ENCODE measurements around the gene PER2. TPM values are rescaled to one million over a fixed set of nuclear protein-coding genes. Genes with fewer than 3 reads are reported as not detected.

Gene PER2
- total and polyA plus RNA-seq, 2 experiments from 2014 or later = 2.3 to 6.2 TPM

DNA sequence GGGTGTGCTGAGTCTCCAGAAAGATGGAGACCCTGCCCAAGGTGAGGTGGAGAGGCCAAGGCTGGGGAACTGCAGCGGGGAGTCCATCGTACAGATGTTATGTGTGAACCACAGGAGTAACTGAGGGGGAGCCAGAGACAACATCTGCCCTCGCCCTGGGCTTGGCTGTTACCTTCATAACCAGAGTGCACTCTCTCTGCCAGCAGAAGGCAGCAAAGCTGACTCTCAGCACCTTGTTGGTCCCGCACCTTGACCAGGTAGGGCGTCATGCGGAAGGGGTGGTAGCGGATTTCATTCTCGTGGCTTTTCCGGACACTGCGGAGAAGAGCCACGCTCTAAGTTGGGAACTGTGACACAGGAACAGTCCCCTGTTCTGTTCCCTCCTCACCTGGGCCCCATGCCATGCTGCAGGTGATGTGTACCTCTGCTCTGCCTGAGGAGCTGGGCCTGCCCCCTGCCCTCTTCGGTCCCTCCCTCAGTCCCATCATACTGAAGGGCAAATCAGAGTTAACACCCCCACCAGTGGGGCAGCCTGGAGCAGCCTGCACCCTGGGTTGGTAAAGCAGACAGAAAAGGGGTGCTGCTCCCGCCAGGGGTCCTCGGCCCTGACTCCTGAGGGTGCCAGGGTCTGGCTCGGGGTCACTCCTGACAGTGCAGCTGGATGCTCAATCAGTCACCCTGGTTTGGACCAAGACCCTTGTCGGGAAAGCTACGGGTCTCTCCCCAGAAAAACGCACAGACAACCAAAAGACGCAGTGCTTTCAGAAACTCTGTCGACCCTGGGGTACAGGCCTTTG is 20.3 kb downstream of the PER2 start:
- no peak for TF ChIP-seq EZH2 (IDR thresholded peaks at IDR 0.05; ENCODE audit: insufficient read depth, poor library complexity, severe bottlenecking)
- no peak for TF ChIP-seq EZH2phosphoT487 (IDR thresholded peaks at IDR 0.05; ENCODE audit: insufficient read depth, low read depth)
- no peak overlapping the region for H3K4me3 ChIP-seq
- no peaks in the 10 kb centered on the region for H3K79me2 ChIP-seq (ENCODE audit: insufficient read depth)
- peaks cover 3% of the 10 kb centered on the region; the same call in 1 of the 2 replicates for H3F3A ChIP-seq (ENCODE audit: insufficient read depth)
- no peaks in the 10 kb centered on the region for H4K20me1 ChIP-seq (ENCODE audit: insufficient read depth)
- H3K9me2 ChIP-seq (ENCODE audit: insufficient read depth) = no peaks in the 10 kb centered on the region
- WGBS, 2 experiments (ENCODE audit: low coverage in 1 of 2, low lambda C conversion rate in 2 of 2, missing lambda C conversion rate in 2 of 2) = 80 to 83% methylated on average over 20 of the region's 20 CpGs
- H3K9me3 ChIP-seq (ENCODE audit: low read depth) = no peaks in the 10 kb centered on the region
- no peak overlapping the region for H3K27ac ChIP-seq
- no peak overlapping the region for H2AFZ ChIP-seq
- no peaks in the 10 kb centered on the region; the same call in 1 of the 2 replicates for H3K4me1 ChIP-seq (ENCODE audit: insufficient read depth)
- H3K27me3 ChIP-seq (replicated peaks; ENCODE audit: insufficient read depth) = no peaks in the 10 kb centered on the region
- H3K36me3 ChIP-seq (ENCODE audit: low read depth) = no peaks in the 10 kb centered on the region
- in situ Hi-C loops (cut with MboI) = loop anchor here (10.0 to 25.0 kb wide), 2 partner anchors 403 to 681 kb away; partner anchors contain the start of gene RAB17
- DNase-seq = no peak
- H3K4me2 ChIP-seq (ENCODE audit: unreplicated experiment) = no peak overlapping the region
- H3K9ac ChIP-seq = no peak overlapping the region

DNA sequence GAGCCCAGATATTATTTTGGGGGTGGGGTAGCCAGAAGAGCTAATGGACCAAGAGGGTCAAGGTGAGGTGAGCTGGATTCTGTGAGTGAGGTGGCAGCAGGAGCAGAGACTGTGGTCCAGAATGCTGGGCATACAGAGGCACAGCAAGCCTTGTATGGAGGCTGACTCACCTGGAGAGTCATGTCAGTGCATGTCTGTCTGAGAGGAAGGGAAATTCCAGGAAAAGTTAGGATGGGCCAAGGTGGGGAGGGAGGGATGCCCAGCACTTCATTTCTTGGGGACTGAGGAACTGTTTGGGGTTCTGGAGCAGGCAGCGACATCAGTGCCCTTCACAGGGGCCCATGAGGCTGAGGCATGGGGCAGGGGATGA is 21.1 kb downstream of the PER2 start:
- Histone ChIP-seq H3K9me2 (ENCODE audit: insufficient read depth) (no peaks in the 10 kb centered on the region), H3K27ac (no peak overlapping the region), H4K20me1 (ENCODE audit: insufficient read depth) (no peaks in the 10 kb centered on the region), H3K4me1 (ENCODE audit: insufficient read depth) (no peaks in the 10 kb centered on the region; the same call in 1 of the 2 replicates), H3K36me3 (ENCODE audit: low read depth) (no peaks in the 10 kb centered on the region), H3K4me3 (no peak overlapping the region), H3F3A (ENCODE audit: insufficient read depth) (peaks cover 10% of the 10 kb centered on the region), H2AFZ (no peak overlapping the region), H3K9me3 (ENCODE audit: low read depth) (no peaks in the 10 kb centered on the region), H3K79me2 (ENCODE audit: insufficient read depth) (no peaks in the 10 kb centered on the region), H3K4me2 (ENCODE audit: unreplicated experiment) (no peak overlapping the region), H3K9ac (no peak overlapping the region), H3K27me3 (replicated peaks; ENCODE audit: insufficient read depth) (no peaks in the 10 kb centered on the region)
- no peak for TF ChIP-seq EZH2 (IDR thresholded peaks at IDR 0.05; ENCODE audit: insufficient read depth, poor library complexity, severe bottlenecking)
- no peak for TF ChIP-seq EZH2phosphoT487 (IDR thresholded peaks at IDR 0.05; ENCODE audit: insufficient read depth, low read depth)
- peak; percentile 33 for DNase-seq
- WGBS, 2 experiments (ENCODE audit: low coverage in 1 of 2, low lambda C conversion rate in 2 of 2, missing lambda C conversion rate in 2 of 2) = 96 to 100% methylated on average over 1 of the region's 1 CpG
- in situ Hi-C loops (cut with MboI) = loop anchor here (10.0 to 25.0 kb wide), 2 partner anchors 403 to 680 kb away; partner anchors contain the start of gene RAB17

DNA sequence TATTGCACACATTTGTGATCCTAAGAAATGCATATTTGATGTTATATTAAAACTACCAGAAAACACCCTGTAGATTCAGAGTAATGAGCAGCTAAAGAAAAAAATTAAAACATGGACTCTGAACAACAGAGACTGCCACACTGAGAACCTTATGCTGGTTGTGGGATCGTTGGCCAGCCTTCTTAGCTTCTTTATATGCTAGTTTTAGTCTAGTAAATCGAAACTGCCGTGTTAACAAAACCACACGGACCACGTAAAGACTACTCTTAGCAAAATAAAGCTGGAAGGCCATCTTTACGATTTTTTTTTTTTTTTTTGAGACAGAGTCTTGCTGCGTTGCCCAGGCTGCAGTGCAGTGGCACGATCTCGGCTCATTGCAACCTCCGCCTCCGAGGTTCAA is 22.8 kb downstream of the PER2 start:
- Histone ChIP-seq H3K79me2 (ENCODE audit: insufficient read depth) (no peaks in the 10 kb centered on the region), H3K4me1 (ENCODE audit: insufficient read depth) (no peaks in the 10 kb centered on the region; the same call in 1 of the 2 replicates), H2AFZ (no peak overlapping the region), H4K20me1 (ENCODE audit: insufficient read depth) (no peaks in the 10 kb centered on the region), H3K9me2 (ENCODE audit: insufficient read depth) (no peaks in the 10 kb centered on the region), H3K9me3 (ENCODE audit: low read depth) (no peaks in the 10 kb centered on the region), H3K4me3 (no peak overlapping the region), H3K36me3 (ENCODE audit: low read depth) (no peaks in the 10 kb centered on the region), H3K9ac (no peak overlapping the region), H3K27ac (no peak overlapping the region), H3K4me2 (ENCODE audit: unreplicated experiment) (no peak overlapping the region), H3F3A (ENCODE audit: insufficient read depth) (peaks cover 15% of the 10 kb centered on the region), H3K27me3 (replicated peaks; ENCODE audit: insufficient read depth) (no peaks in the 10 kb centered on the region)
- WGBS, 2 experiments (ENCODE audit: low coverage in 1 of 2, low lambda C conversion rate in 2 of 2, missing lambda C conversion rate in 2 of 2) = 87 to 88% methylated on average over 11 of the region's 11 CpGs
- DNase-seq = no peak
- in situ Hi-C loops (cut with MboI) = loop anchor here (10.0 to 25.0 kb wide), 2 partner anchors 401 to 678 kb away; partner anchors contain the start of gene RAB17
- TF ChIP-seq EZH2 (IDR thresholded peaks at IDR 0.05; ENCODE audit: insufficient read depth, poor library complexity, severe bottlenecking) (no peak), EZH2phosphoT487 (IDR thresholded peaks at IDR 0.05; ENCODE audit: insufficient read depth, low read depth) (no peak)

DNA sequence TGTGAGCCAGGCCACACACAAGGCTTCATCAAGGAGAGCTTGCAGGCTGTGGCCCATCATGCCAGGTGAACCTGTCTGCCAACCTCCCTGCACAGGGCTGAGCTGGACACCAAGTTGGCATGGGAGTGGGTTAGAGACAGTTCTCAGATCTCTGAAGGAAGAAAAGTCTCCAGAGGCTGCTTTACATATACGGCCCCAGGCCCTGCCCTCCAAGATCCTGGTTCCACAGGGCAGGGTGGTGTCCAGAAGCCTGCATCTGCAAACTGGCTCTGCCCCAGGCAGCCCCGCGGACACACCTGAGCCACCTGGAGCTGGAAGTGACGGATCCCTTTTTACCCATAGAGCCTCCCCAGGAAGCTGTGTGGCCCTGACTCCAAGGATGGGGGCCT is 24.3 kb downstream of the PER2 start:
- Histone ChIP-seq H3K4me2 (ENCODE audit: unreplicated experiment) (no peak overlapping the region), H3K4me3 (no peak overlapping the region), H3K27ac (no peak overlapping the region), H3K9ac (no peak overlapping the region), H3K4me1 (ENCODE audit: insufficient read depth) (no peaks in the 10 kb centered on the region; the same call in 1 of the 2 replicates), H3K9me3 (ENCODE audit: low read depth) (no peaks in the 10 kb centered on the region), H2AFZ (no peak overlapping the region), H3F3A (ENCODE audit: insufficient read depth) (peaks cover 15% of the 10 kb centered on the region), H3K36me3 (ENCODE audit: low read depth) (no peaks in the 10 kb centered on the region), H3K27me3 (replicated peaks; ENCODE audit: insufficient read depth) (no peaks in the 10 kb centered on the region), H3K79me2 (ENCODE audit: insufficient read depth) (no peaks in the 10 kb centered on the region), H3K9me2 (ENCODE audit: insufficient read depth) (no peaks in the 10 kb centered on the region), H4K20me1 (ENCODE audit: insufficient read depth) (no peaks in the 10 kb centered on the region)
- DNase-seq = no peak
- in situ Hi-C loops (cut with MboI) = loop anchor here (10.0 to 25.0 kb wide), 2 partner anchors 399 to 677 kb away; partner anchors contain the start of gene RAB17
- 94 to 96% methylated on average over 4 of the region's 4 CpGs for WGBS, 2 experiments (ENCODE audit: low coverage in 1 of 2, low lambda C conversion rate in 2 of 2, missing lambda C conversion rate in 2 of 2)
- TF ChIP-seq EZH2 (IDR thresholded peaks at IDR 0.05; ENCODE audit: insufficient read depth, poor library complexity, severe bottlenecking) (no peak), EZH2phosphoT487 (IDR thresholded peaks at IDR 0.05; ENCODE audit: insufficient read depth, low read depth) (no peak)

Measured in GM23248 (cell line).